GM12865 (cell line): ENCODE data around the gene E2F1.

Experiments
- DNase-seq: peaks from one replicate; pipeline ENCODE4 v3.0.0; 2010; ENCODE audit warnings: low read depth
- H3K4me3 ChIP-seq: 2 replicates; pipeline ENCODE4 v1.5.1; 2011; ENCODE audit warnings: mild to moderate bottlenecking, low read depth, low read length, control low read depth
- TF ChIP-seq, protein P1 (sequence below): IDR thresholded peaks from 2 replicates; pipeline ENCODE4 v1.5.1; 2011; ENCODE audit warnings: low read length, control low read depth, low read depth, inconsistent platforms; ENCODE audit not compliant: insufficient read depth; ENCODE audit errors: missing control alignments

Gene E2F1

DNA sequence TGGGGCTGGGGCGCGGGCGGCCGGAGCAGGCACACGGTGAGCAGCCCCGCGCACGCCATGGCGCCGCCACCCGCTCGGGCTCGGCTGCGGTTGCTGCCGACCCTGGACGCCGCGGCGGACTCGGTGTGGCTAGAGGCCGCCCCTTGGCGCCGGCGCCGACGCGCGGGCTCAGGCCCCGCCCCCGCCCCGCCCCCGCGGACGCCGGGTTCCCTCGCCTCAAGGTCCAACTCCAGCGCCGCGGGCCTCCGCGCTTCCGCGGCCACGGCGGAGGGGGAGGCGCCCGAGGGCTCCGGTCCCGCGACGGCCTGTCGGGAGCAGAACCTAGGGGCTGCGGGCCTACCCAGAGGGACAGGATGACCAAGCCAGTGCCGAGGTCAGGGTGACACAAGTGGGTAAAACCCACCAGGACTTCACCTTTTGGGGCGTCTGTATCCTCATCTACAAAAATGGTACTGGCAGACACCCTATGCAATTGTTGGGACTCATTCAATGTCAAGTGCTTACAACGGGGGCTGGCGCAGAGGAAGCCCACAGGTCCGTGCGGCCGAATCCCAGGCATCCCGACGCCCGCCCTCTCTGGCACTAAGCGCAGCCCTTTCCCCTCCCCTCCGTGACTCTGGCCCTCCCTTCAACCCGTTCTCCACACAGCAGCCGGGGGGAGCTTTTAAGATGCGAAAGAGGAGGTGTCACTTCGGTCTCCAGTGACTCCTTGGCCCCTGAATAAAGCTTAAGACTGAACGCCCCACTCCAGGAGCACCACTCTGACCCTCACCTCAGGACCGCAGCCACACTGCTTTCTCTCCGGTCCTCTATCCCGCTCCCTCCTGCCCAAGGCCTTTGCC is 11.7 kb downstream of the E2F1 start, which contains the start of gene NECAB3:
Gene NECAB3 (minus strand): TSS at position 135 of the 842 bp plus-strand sequence. CDS start 76 bp downstream, at position 59.
- peak within 1 kb of the TSS; percentile 66 for H3K4me3 ChIP-seq
- DNase-seq = peak; percentile 72
- TF ChIP-seq, protein P1, sequence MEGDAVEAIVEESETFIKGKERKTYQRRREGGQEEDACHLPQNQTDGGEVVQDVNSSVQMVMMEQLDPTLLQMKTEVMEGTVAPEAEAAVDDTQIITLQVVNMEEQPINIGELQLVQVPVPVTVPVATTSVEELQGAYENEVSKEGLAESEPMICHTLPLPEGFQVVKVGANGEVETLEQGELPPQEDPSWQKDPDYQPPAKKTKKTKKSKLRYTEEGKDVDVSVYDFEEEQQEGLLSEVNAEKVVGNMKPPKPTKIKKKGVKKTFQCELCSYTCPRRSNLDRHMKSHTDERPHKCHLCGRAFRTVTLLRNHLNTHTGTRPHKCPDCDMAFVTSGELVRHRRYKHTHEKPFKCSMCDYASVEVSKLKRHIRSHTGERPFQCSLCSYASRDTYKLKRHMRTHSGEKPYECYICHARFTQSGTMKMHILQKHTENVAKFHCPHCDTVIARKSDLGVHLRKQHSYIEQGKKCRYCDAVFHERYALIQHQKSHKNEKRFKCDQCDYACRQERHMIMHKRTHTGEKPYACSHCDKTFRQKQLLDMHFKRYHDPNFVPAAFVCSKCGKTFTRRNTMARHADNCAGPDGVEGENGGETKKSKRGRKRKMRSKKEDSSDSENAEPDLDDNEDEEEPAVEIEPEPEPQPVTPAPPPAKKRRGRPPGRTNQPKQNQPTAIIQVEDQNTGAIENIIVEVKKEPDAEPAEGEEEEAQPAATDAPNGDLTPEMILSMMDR = no peak

DNA sequence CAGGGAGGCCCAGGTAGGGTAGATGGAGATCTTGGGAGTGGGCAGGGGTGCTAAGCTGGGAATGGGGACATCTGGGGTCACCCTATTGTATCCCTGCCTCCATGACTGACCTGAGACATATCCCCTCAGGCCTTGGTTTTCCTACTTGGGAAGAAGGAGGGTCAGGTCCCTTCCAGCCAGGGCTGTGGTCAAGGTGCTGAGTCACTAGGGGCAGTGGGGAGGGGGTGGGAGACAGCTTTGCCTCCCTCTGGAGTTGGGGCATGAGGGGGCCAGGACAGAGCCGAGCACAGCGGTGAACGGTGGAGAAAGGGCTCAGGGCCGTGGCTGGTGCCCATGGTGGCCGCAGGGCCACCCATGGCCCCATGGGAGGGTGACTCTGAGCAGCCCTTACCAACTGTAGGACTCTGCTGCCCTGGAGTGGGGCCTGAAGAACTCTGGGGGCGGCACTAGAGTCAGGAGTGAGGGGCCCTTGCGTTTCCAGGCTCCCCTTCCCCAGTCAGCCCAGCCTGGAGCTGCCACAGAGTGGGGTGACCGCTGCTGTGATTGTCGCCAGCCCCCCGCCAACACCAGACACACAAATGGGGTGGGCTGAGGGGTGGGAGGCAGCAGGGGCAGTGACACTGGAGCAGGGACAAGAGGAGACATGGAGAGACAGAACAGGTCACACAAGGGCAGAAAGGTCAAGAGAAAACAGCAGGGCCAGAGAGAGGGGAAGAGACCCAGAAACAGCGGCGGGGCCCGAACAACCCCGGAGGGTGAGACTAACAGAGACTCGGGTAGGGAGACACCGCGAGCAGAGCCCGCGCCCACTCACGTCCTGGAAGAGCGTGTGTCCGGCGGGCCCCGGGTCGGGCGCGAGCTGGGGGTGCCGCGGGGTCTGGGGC is 12.5 kb downstream of the E2F1 start:
- DNase-seq = no peak
- peak overlapping the region; percentile 56 for H3K4me3 ChIP-seq
- TF ChIP-seq, protein P1 = no peak

DNA sequence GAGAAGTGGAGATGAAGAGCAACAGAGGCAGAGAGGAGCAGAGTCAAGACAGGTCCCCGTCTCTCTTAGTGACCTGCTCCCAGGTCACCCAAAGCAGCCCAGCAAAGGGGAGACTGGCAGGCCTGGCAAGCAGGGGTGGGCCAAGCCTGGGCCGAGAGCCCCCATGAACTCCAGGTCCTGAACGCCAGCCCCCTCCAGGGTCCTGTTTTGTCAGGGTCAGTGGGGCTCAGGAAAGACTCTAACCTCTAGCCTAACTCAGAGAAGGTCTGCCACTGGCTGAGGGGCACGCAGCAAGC is 13.1 kb downstream of the E2F1 start:
- TF ChIP-seq, protein P1 = no peak
- no peak for DNase-seq
- no peak overlapping the region for H3K4me3 ChIP-seq

DNA sequence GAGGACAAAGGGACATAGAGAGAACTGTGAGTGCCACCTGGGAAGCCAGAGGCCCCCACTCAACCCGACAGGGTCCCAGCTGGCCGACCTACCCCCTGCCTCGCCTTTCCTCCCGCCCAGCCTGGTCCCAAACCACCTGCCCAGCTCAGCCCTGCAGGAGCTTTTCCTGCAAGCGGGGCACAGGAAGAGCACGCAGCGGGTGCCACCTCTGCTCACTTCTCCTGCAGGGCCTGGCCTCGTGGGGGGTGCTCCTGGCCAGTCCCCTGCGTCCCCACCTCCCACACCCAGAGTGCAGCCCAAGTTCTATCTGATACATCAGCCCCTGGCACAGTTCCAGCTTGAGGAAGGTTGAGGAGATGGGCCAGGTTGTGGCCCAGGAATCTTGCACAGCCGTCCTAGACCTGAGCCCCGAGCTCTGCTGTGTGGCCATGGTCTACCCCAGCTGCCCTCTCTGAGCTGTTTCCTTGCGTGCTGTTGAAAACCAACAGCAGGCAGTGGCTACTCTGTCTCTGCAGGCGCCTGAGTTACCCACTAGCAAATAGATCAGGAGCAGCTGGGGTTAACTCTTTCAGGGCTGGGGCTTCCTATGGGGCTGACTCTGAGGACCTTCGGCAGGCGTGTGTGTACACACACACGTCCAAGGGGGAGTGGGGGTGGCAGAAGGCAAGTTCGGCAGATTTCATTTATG is 13.6 kb downstream of the E2F1 start:
- TF ChIP-seq, protein P1 = no peak
- DNase-seq = no peak
- H3K4me3 ChIP-seq = no peak overlapping the region

DNA sequence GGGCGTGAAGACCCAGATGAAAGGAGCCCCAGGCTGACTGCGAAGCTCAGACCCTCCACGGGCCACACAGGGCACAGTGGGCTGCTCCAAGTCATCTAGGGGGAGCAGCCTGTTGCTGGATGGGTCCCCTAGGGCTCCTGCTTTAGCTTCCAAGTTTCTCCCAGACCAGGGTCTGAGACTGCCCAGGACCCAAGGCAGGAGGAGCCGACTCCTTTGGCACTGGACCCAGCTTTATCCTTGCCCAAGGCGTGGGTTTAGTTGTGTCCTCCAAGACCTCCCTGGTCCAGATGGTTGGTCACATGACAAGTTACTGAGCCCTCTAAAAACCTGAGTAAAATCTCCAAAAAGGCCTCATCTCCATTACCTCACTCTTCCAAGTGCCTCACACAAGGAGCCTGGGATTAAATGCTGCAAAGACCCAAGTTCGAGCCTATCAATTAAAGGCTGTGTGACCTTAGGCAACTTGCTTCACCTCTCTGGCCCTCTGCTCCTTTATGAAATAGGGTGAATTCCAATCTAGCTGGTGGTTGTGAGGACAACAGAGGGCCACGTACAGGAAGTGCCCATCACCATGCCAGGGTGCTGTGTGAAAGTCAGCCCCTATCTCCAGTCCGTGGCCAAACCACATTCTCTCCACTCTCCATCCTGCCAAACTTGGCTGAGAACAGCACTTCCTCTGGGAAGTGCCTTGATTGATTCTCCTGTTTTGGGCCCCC is 14.5 kb downstream of the E2F1 start:
- H3K4me3 ChIP-seq = no peak overlapping the region
- TF ChIP-seq, protein P1 = no peak
- DNase-seq = no peak

DNA sequence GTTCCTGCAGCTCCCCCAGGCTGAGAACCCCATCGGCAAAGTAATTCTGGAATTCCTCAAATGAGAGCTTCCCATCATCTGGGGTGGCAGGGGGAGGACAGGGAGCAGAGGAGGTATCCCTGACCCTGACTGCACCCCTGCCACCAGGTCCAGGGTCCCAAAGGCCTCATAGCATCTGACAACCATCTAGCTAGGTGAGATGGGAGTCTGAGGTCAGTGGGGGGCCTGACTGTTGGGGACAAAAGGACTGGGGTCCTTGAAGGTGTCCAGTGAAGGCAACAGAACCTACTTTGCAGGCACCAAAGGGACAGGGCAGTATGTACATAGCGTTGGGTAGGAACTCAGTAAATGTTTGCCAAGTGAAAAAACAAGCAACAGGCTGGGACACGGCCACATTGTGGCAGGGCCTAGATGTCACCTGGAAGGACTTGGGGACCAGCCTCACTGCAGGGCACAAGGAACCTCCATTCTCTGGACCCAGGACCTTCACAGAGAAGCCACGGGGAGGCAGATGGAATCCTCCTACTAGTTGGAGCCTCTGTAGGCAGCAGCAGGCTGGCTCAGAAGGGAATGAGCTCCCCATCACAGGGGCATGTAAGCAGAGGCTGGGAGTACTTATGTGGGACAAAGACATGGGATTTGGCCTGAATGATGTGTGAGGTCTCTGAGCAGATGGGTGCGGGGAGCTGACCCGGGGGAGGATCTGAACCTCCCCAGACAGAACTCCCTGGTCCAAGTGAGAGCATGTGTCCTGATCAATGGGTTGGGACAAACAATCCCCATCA is 15.3 kb downstream of the E2F1 start:
- no peak overlapping the region for H3K4me3 ChIP-seq
- TF ChIP-seq, protein P1 = no peak
- no peak for DNase-seq
